ENCODE data around the gene SYNE2.

Gene SYNE2

GRCh38 chr14:64098120-64098519, 245.3 kb downstream of the SYNE2 start:
- Histone ChIP-seq H3K79me2 (ENCODE audit: control insufficient read depth, low read length) (no peaks in the 10 kb centered on the region), H3K9me3 (ENCODE audit: control insufficient read depth, insufficient read depth, low read length) (no peaks in the 10 kb centered on the region), H3K4me2 (ENCODE audit: low read length) (no peak overlapping the region), H3K4me3 (ENCODE audit: low read length) (no peak overlapping the region), H3K27ac (ENCODE audit: low read depth, low read length) (no peak overlapping the region), H3F3A (ENCODE audit: control insufficient read depth, insufficient read depth) (peaks cover 3% of the 10 kb centered on the region; the same call in 1 of the 2 replicates), H3K36me3 (ENCODE audit: control insufficient read depth, low read length) (peaks cover 87% of the 10 kb centered on the region), H3K27me3 (ENCODE audit: control insufficient read depth, low read length) (no peaks in the 10 kb centered on the region), H4K20me1 (ENCODE audit: control insufficient read depth, insufficient read depth, low read depth, low read length) (no peaks in the 10 kb centered on the region), H3K4me1 (ENCODE audit: control insufficient read depth, low read length) (peaks cover 8% of the 10 kb centered on the region), H3K9me2 (replicated peaks; ENCODE audit: control insufficient read depth, low read length) (no peaks in the 10 kb centered on the region)
- TF ChIP-seq EZH2phosphoT487 (IDR thresholded peaks at IDR 0.05; ENCODE audit: borderline replicate concordance, low read length) (no peak), CTCF (IDR thresholded peaks at IDR 0.05; ENCODE audit: low read depth, low read length, poor library complexity, severe bottlenecking) (no peak)

DNA sequence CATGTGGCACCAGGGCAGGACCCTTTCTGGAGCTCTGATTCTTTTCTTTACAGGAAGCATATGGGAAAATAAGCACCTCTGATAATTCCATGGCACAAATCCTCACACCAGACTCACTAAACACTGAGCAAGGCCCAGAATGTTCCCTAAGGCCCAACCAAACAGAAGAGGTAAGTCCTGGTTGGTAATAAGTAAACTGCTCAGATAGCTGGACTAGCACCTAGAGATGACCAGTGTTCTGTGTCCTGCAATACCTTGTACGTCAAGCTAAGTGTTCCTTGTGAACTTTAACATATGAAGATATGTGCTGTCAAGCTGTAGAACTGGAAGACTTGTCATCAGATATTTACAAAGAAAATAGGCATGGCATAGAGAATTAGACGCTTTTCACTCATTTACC, 254.6 kb downstream of the SYNE2 start:
- no peaks in the 10 kb centered on the region for H3K9me2 ChIP-seq (replicated peaks; ENCODE audit: control insufficient read depth, low read length)
- H3K36me3 ChIP-seq (ENCODE audit: control insufficient read depth, low read length): peaks cover 89% of the 10 kb centered on the region
- H3F3A ChIP-seq (ENCODE audit: control insufficient read depth, insufficient read depth): peaks cover 7% of the 10 kb centered on the region; the same call in 1 of the 2 replicates
- no peak overlapping the region for H3K4me3 ChIP-seq (ENCODE audit: low read length)
- no peaks in the 10 kb centered on the region for H4K20me1 ChIP-seq (ENCODE audit: control insufficient read depth, insufficient read depth, low read depth, low read length)
- no peaks in the 10 kb centered on the region for H3K4me1 ChIP-seq (ENCODE audit: control insufficient read depth, low read length)
- TF ChIP-seq EZH2phosphoT487 (IDR thresholded peaks at IDR 0.05; ENCODE audit: borderline replicate concordance, low read length) (no peak), CTCF (IDR thresholded peaks at IDR 0.05; ENCODE audit: low read depth, low read length, poor library complexity, severe bottlenecking) (no peak)
- H3K27me3 ChIP-seq (ENCODE audit: control insufficient read depth, low read length): no peaks in the 10 kb centered on the region
- H3K79me2 ChIP-seq (ENCODE audit: control insufficient read depth, low read length): no peaks in the 10 kb centered on the region
- H3K9me3 ChIP-seq (ENCODE audit: control insufficient read depth, insufficient read depth, low read length): no peaks in the 10 kb centered on the region
- H3K4me2 ChIP-seq (ENCODE audit: low read length): no peak overlapping the region
- no peak overlapping the region for H3K27ac ChIP-seq (ENCODE audit: low read depth, low read length)

DNA sequence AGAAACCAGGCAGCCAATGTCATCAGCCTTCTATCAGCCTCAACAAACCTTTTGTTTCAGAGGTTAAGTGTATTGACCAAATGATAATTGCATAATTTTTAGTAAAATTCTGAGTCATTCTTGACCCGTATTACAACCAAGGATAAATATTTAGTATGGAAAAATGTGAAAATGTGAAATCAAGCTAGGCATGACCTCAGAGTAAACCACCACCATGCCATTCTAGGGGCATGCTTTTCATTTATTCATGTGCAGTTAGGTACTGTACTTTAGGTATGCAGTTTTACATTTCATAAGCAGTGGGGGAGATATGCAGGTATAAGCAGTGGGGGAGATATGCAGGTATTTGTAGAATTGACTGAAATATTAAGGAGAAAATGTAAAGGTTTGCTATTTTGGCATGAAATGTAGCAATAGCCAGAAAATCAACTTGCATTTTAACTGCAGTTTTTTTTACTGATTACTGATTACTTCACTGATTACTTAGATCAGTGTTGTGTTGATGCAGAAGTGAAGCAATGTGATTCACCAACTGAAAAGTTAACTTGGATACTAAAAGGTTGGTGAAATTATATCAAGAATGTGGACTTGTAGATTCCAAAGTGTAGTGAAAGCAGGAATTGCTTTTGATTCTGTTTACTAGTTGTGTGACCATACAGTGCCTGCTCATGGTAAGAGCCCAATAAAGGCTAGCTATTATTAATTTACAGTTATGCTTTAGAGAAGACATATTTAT, 257.2 kb downstream of the SYNE2 start:
- no peak overlapping the region for H3K27ac ChIP-seq (ENCODE audit: low read depth, low read length)
- TF ChIP-seq EZH2phosphoT487 (IDR thresholded peaks at IDR 0.05; ENCODE audit: borderline replicate concordance, low read length) (no peak), CTCF (IDR thresholded peaks at IDR 0.05; ENCODE audit: low read depth, low read length, poor library complexity, severe bottlenecking) (no peak)

More for the DNA sequence above, 257.2 kb downstream of the SYNE2 start:
- H3K4me2 ChIP-seq (ENCODE audit: low read length): no peak overlapping the region
- peaks cover 91% of the 10 kb centered on the region for H3K36me3 ChIP-seq (ENCODE audit: control insufficient read depth, low read length)
- no peaks in the 10 kb centered on the region; the same call in 1 of the 2 replicates for H3K4me1 ChIP-seq (ENCODE audit: control insufficient read depth, low read length)
- no peaks in the 10 kb centered on the region for H3K79me2 ChIP-seq (ENCODE audit: control insufficient read depth, low read length)
- peaks cover 7% of the 10 kb centered on the region; the same call in 1 of the 2 replicates for H3F3A ChIP-seq (ENCODE audit: control insufficient read depth, insufficient read depth)
- H3K9me2 ChIP-seq (replicated peaks; ENCODE audit: control insufficient read depth, low read length): no peaks in the 10 kb centered on the region
- no peaks in the 10 kb centered on the region for H3K27me3 ChIP-seq (ENCODE audit: control insufficient read depth, low read length)
- H3K9me3 ChIP-seq (ENCODE audit: control insufficient read depth, insufficient read depth, low read length): no peaks in the 10 kb centered on the region
- H3K4me3 ChIP-seq (ENCODE audit: low read length): no peak overlapping the region
- H4K20me1 ChIP-seq (ENCODE audit: control insufficient read depth, insufficient read depth, low read depth, low read length): no peaks in the 10 kb centered on the region
